Esophagus squamous epithelium (tissue), 5 donors: Measurements from ENCODE around the gene HNRNPM. TPM values are rescaled to one million over a fixed set of nuclear protein-coding genes. Genes with fewer than 3 reads are reported as not detected.

Source experiments
- DNase-seq: peaks from one replicate; lab custom pipeline; 2025; lab: John Stamatoyannopoulos, UW
- H3K27ac ChIP-seq, 4 donors: fragments of 200-600 bp; sonication (generic); one replicate each; pipeline ENCODE4 v1.5.1; 2016 to 2019; ENCODE audit warnings: mild to moderate bottlenecking in 1 of 4
- H3K27me3 ChIP-seq, 4 donors: fragments of 200-600 bp; sonication (generic); 1 replicate in 3 of 4; 2 replicates in 1 of 4; pipeline versions ENCODE4 v1.5.1 to v1.6.0; 2017 to 2021; ENCODE audit warnings: antibody characterized with exemption in 1 of 4
- H3K36me3 ChIP-seq, 3 donors: fragments of 200-600 bp; sonication (generic); one replicate each; pipeline ENCODE4 v1.5.1; 2016 to 2019
- H3K4me1 ChIP-seq, 3 donors: fragments of 200-600 bp; sonication (generic); one replicate each; pipeline ENCODE4 v1.5.1; 2017 to 2019
- H3K4me3 ChIP-seq, 4 donors: fragments of 200-600 bp; sonication (generic); 1 replicate in 3 of 4; 2 replicates in 1 of 4; pipeline ENCODE4 v1.5.1; 2016 to 2019; ENCODE audit warnings: mild to moderate bottlenecking in 2 of 4, moderate library complexity in 1 of 4
- H3K9me3 ChIP-seq, 3 donors: fragments of 200-600 bp; sonication (generic); one replicate each; pipeline ENCODE4 v1.5.1; 2016 to 2019
- CTCF ChIP-seq, 6 experiments: fragments of 450-650 bp in 4 of 6; fragments of 200-600 bp in 2 of 6; sonication (generic) in 2 of 6; IDR thresholded peaks; one replicate each; pipeline ENCODE4 v1.5.1; 2016 to 2019; ENCODE audit warnings: antibody characterized with exemption in 6 of 6, mild to moderate bottlenecking in 4 of 6, moderate library complexity in 4 of 6
- POLR2A ChIP-seq, 4 donors: fragments of 450-650 bp; IDR thresholded peaks; one replicate each; pipeline ENCODE4 v1.6.1; 2017; ENCODE audit warnings: antibody characterized with exemption in 4 of 4, mild to moderate bottlenecking in 4 of 4, moderate library complexity in 3 of 4
- WGBS, 2 donors: methylation state at CpG; one replicate each; pipeline ENCODE4 v1.1.5; 2018; 5-methylcytosine and 5-hydroxymethylcytosine counted together
- intact Hi-C: fragments of 100-400 bp; cut with DNase I; formaldehyde crosslinking; loops from one replicate; pipeline ENCODE4 v1.15.0; 2022
- total RNA-seq, 4 donors: library from RNA; depleted of rRNA; stranded (reverse); fragments of >200 nt; gene quantifications; one replicate each; pipeline ENCODE4 v1.1.0, GENCODE V29; 2016
- donor health status: DM: yes; HTN: yes; CAD: no.

HNRNPM gene
- total RNA-seq, 4 donors from 2014 or later = 102 to 162 (median 128) TPM

- Histone ChIP-seq H3K4me1 (peaks cover 7 to 35% (median 8%) of the 10 kb centered on the region in 3 donors), H3K27me3 (no peaks in the 10 kb centered on the region), H3K27ac (no peak overlapping the region), H3K36me3 (no peaks in the 10 kb centered on the region), H3K9me3 (no peaks in the 10 kb centered on the region), H3K4me3 (no peak overlapping the region)
- TF ChIP-seq POLR2A (IDR thresholded peaks at IDR 0.05) (no peak), CTCF (IDR thresholded peaks at IDR 0.05) (no peak)
- DNase-seq = no peak
- intact Hi-C loops = no loop called here
- WGBS, 2 donors = 100% methylated on average over 2 to 9 of the region's 22 CpGs
These were observed 53.5 kb downstream of the HNRNPM start for GRCh38 chr19:8498295-8498694.

- no peaks in the 10 kb centered on the region for H3K27me3 ChIP-seq
- no peak overlapping the region for H3K4me3 ChIP-seq
- WGBS, 2 donors = 84 to 91% methylated on average over 12 to 22 of the region's 41 CpGs
- H3K36me3 ChIP-seq = no peaks in the 10 kb centered on the region
- no peak overlapping the region for H3K27ac ChIP-seq
- no peak for DNase-seq
- H3K4me1 ChIP-seq = peaks cover 5 to 26% (median 8%) of the 10 kb centered on the region in 3 donors
- intact Hi-C loops = no loop called here
- TF ChIP-seq CTCF (IDR thresholded peaks at IDR 0.05) (no peak), POLR2A (IDR thresholded peaks at IDR 0.05) (no peak)
- no peaks in the 10 kb centered on the region for H3K9me3 ChIP-seq
These were observed 54.5 kb downstream of the HNRNPM start for GRCh38 chr19:8499048-8499833.

GRCh38 chr19:8500158-8500557 lies 55.4 kb downstream of the HNRNPM start:
- no peaks in the 10 kb centered on the region for H3K27me3 ChIP-seq
- H3K27ac ChIP-seq = peak overlapping the region in 1 of 4 donors; percentile 21
- 65 to 74% methylated on average over 4 to 7 of the region's 7 CpGs for WGBS, 2 donors
- TF ChIP-seq POLR2A (IDR thresholded peaks at IDR 0.05) (no peak), CTCF (IDR thresholded peaks at IDR 0.05) (no peak)
- intact Hi-C loops = no loop called here
- H3K9me3 ChIP-seq = no peaks in the 10 kb centered on the region
- no peak overlapping the region for H3K4me3 ChIP-seq
- no peak for DNase-seq
- H3K4me1 ChIP-seq = peaks cover 0 to 25% (median 9%) of the 10 kb centered on the region in 3 donors
- H3K36me3 ChIP-seq = no peaks in the 10 kb centered on the region

- intact Hi-C loops = no loop called here
- H3K36me3 ChIP-seq = no peaks in the 10 kb centered on the region
- no peak overlapping the region for H3K4me3 ChIP-seq
- TF ChIP-seq CTCF (IDR thresholded peaks at IDR 0.05) (no peak), POLR2A (IDR thresholded peaks at IDR 0.05) (no peak)
- peaks cover 5 to 25% (median 12%) of the 10 kb centered on the region in 3 donors for H3K4me1 ChIP-seq
- no peak for DNase-seq
- WGBS, 2 donors = 53 to 100% methylated on average over 1 to 3 of the region's 6 CpGs
- H3K27me3 ChIP-seq = no peaks in the 10 kb centered on the region
- H3K9me3 ChIP-seq = no peaks in the 10 kb centered on the region
- H3K27ac ChIP-seq = no peak overlapping the region
These were observed 56.7 kb downstream of the HNRNPM start for GRCh38 chr19:8501516-8501915.

- Histone ChIP-seq H3K4me3 (peak overlapping the region in 1 of 4 donors; percentile 18), H3K4me1 (peaks cover 6 to 30% (median 12%) of the 10 kb centered on the region in 3 donors), H3K9me3 (no peaks in the 10 kb centered on the region), H3K36me3 (no peaks in the 10 kb centered on the region), H3K27me3 (no peaks in the 10 kb centered on the region), H3K27ac (peak overlapping the region in 1 of 4 donors; percentile 14)
- no peak for DNase-seq
- TF ChIP-seq CTCF (IDR thresholded peaks at IDR 0.05) (no peak), POLR2A (IDR thresholded peaks at IDR 0.05) (no peak)
- intact Hi-C loops = no loop called here
- WGBS, 2 donors = 64 to 71% methylated on average over 6 to 12 of the region's 14 CpGs
These were observed 57.2 kb downstream of the HNRNPM start for GRCh38 chr19:8501981-8502380.
